LNCaP clone FGC (cell line): ENCODE data around the gene ADAMTSL2.

Source experiments
- DNase-seq: peaks from one replicate; pipeline ENCODE4 v3.0.0-alpha.2; 2011; ENCODE audit warnings: low read depth
- H3K4me3 ChIP-seq: 2 replicates; pipeline ENCODE4 v1.5.1; 2011; ENCODE audit warnings: mild to moderate bottlenecking, low read depth, low read length, control low read depth
- TF ChIP-seq, protein P1 (sequence below): IDR thresholded peaks from 2 replicates; pipeline ENCODE4 v1.5.1; 2012; ENCODE audit warnings: mild to moderate bottlenecking; ENCODE audit not compliant: control insufficient read depth, insufficient read depth; ENCODE audit errors: extremely low read depth

Gene ADAMTSL2

GRCh38 chr9:133495327-133496293, 38.9 kb upstream of the ADAMTSL2 start:
- DNase-seq = no peak
- no peak overlapping the region for H3K4me3 ChIP-seq
- TF ChIP-seq, protein P1, sequence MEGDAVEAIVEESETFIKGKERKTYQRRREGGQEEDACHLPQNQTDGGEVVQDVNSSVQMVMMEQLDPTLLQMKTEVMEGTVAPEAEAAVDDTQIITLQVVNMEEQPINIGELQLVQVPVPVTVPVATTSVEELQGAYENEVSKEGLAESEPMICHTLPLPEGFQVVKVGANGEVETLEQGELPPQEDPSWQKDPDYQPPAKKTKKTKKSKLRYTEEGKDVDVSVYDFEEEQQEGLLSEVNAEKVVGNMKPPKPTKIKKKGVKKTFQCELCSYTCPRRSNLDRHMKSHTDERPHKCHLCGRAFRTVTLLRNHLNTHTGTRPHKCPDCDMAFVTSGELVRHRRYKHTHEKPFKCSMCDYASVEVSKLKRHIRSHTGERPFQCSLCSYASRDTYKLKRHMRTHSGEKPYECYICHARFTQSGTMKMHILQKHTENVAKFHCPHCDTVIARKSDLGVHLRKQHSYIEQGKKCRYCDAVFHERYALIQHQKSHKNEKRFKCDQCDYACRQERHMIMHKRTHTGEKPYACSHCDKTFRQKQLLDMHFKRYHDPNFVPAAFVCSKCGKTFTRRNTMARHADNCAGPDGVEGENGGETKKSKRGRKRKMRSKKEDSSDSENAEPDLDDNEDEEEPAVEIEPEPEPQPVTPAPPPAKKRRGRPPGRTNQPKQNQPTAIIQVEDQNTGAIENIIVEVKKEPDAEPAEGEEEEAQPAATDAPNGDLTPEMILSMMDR = no peak

GRCh38 chr9:133496861-133497842, 37.4 kb upstream of the ADAMTSL2 start:
- no peak for DNase-seq
- TF ChIP-seq, protein P1 = no peak
- H3K4me3 ChIP-seq = no peak overlapping the region

GRCh38 chr9:133499132-133499891, 35.2 kb upstream of the ADAMTSL2 start:
- H3K4me3 ChIP-seq = no peak overlapping the region
- DNase-seq = no peak
- TF ChIP-seq, protein P1 = no peak

DNA sequence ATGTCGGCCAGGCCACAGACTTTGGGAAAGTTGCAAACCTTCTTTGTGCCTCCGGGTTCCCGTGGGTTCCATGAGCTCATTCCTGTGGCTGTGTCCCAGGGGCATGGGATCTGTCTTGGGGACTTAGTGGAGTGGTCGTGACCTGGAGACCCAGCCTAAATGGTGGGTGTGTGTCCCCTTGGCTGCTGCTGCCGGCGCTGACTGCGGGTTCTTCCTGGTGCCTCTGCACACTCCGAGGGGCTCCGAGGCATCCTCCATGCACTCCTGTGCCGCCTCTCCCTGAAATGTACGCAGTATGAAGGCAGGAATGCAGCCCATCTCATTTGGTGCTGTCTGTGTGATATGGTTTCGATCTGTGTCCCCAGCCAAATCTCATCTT, 34.6 kb upstream of the ADAMTSL2 start:
- H3K4me3 ChIP-seq = no peak overlapping the region
- no peak for DNase-seq
- TF ChIP-seq, protein P1 = no peak

DNA sequence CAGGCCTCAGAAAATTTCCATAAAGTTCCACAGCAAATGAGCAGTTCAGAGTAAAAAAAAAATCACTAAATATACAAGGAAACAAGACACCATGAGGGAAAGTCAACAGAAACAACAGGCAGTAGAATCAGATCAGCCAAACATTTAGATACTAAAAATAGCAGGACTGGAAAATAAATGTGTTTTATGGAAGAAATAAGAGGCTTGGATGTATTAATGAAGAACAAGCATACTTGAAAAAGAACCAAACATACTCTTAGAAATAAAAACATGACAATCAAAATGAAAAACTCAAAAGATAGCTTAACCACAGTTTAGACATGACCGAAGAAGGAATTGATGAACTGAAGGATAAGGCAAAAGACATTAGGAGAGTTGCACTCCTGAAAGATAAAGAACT, 32.4 kb upstream of the ADAMTSL2 start:
- H3K4me3 ChIP-seq = no peak overlapping the region
- no peak for DNase-seq
- TF ChIP-seq, protein P1 = no peak

- no peak overlapping the region for H3K4me3 ChIP-seq
- TF ChIP-seq, protein P1 = no peak
- no peak for DNase-seq
These were observed 29.2 kb upstream of the ADAMTSL2 start for GRCh38 chr9:133505186-133505830.
